ENCODE data around the gene NFKBIA. TPM values are rescaled to one million over a fixed set of nuclear protein-coding genes. Genes with fewer than 3 reads are reported as not detected.
"Not testable (repeated sequence)": the region's sequence is repeated elsewhere in the genome, so short reads cannot be mapped to it uniquely, and the experiment has no call there.

NFKBIA gene
- polyA plus RNA-seq, 3 donors, result 57.6 to 64.6 (median 64.4) TPM

- DNase-seq, result no peak
These were observed 10.1 kb downstream of the NFKBIA start for GRCh38 chr14:35394326-35395013.

- DNase-seq, result no peak
These were observed 10.7 kb downstream of the NFKBIA start for GRCh38 chr14:35393826-35394225.

- no peak for DNase-seq
These were observed 12.4 kb downstream of the NFKBIA start for GRCh38 chr14:35392103-35392502.

- DNase-seq, result no peak
These were observed 13.2 kb downstream of the NFKBIA start for GRCh38 chr14:35391388-35391710.

GRCh38 chr14:35390577-35391387 is 13.8 kb downstream of the NFKBIA start:
- no peak for DNase-seq

GRCh38 chr14:35389315-35389667 is 15.3 kb downstream of the NFKBIA start:
- DNase-seq, result no peak

GRCh38 chr14:35388656-35389314 is 15.8 kb downstream of the NFKBIA start:
- no peak for DNase-seq

- DNase-seq, result no peak
These were observed 16.6 kb downstream of the NFKBIA start for GRCh38 chr14:35387713-35388579.

GRCh38 chr14:35387219-35387618 is 17.3 kb downstream of the NFKBIA start:
- no peak for DNase-seq

GRCh38 chr14:35386673-35387125 is 17.9 kb downstream of the NFKBIA start:
- no peak for DNase-seq

GRCh38 chr14:35385042-35385839 is 19.3 kb downstream of the NFKBIA start:
- DNase-seq, result peak; percentile 63

GRCh38 chr14:35384455-35385041 is 20.0 kb downstream of the NFKBIA start:
- no peak for DNase-seq

- DNase-seq, result no peak
These were observed 20.7 kb downstream of the NFKBIA start for GRCh38 chr14:35383569-35384454.

GRCh38 chr14:35380794-35381193 is 23.8 kb downstream of the NFKBIA start:
- DNase-seq, result no peak

- not testable (repeated sequence) for DNase-seq
These were observed 25.2 kb downstream of the NFKBIA start for GRCh38 chr14:35379234-35379933.

- DNase-seq, result no peak
These were observed 25.9 kb downstream of the NFKBIA start for GRCh38 chr14:35378425-35379233.

GRCh38 chr14:35375558-35376025 is 29.0 kb downstream of the NFKBIA start:
- DNase-seq, result no peak

- no peak for DNase-seq
These were observed 30.3 kb downstream of the NFKBIA start for GRCh38 chr14:35374263-35374712.

All from renal pelvis (tissue), 4 donors.